GM23338 (cell line): ENCODE data around the gene HBZ. TPM values are rescaled to one million over a fixed set of nuclear protein-coding genes. Genes with fewer than 3 reads are reported as not detected.

Experiments used
- ATAC-seq: fragments of 200-7000 bp; cut with Tn5 transposase; 3 replicates; pipeline ENCODE4 v1.9.1; 2020
- DNase-seq: peaks from one replicate; pipeline ENCODE4 v3.0.0-alpha.2; 2015; ENCODE audit warnings: low spot score
- H2AFZ ChIP-seq: fragments of 200-600 bp; sonication (generic); 2 replicates; pipeline ENCODE4 v1.8.0; 2016; ENCODE audit warnings: antibody characterized with exemption, mild to moderate bottlenecking, moderate library complexity
- H3F3A ChIP-seq: fragments of 200-600 bp; sonication (generic); replicated peaks from 2 replicates; pipeline ENCODE4 v1.8.0; 2017; ENCODE audit warnings: antibody characterized with exemption, mixed run types, low read depth
- H3K27ac ChIP-seq: fragments of 200-600 bp; sonication (generic); 2 replicates; pipeline ENCODE4 v1.6.1; 2016; ENCODE audit warnings: low read depth
- H3K27me3 ChIP-seq: fragments of 200-600 bp; sonication (generic); 2 replicates; pipeline ENCODE4 v1.8.0; 2016; ENCODE audit warnings: mild to moderate bottlenecking, mixed run types, moderate library complexity; ENCODE audit not compliant: insufficient read depth
- H3K36me3 ChIP-seq: fragments of 200-600 bp; sonication (generic); 2 replicates; pipeline ENCODE4 v1.8.0; 2016; ENCODE audit warnings: mild to moderate bottlenecking; ENCODE audit not compliant: insufficient read depth
- H3K4me1 ChIP-seq: fragments of 200-600 bp; sonication (generic); 2 replicates; pipeline ENCODE4 v1.8.0; 2016; ENCODE audit warnings: mild to moderate bottlenecking, moderate library complexity; ENCODE audit not compliant: insufficient read depth
- H3K4me2 ChIP-seq: fragments of 200-600 bp; sonication (generic); 2 replicates; pipeline ENCODE4 v1.7.1; 2017; ENCODE audit warnings: mixed run types
- H3K4me3 ChIP-seq: fragments of 200-600 bp; sonication (generic); 2 replicates; pipeline ENCODE4 v1.6.1; 2016; ENCODE audit warnings: mixed run types
- H3K79me2 ChIP-seq: fragments of 200-600 bp; sonication (generic); replicated peaks from 2 replicates; pipeline ENCODE4 v1.8.0; 2017; ENCODE audit warnings: mild to moderate bottlenecking; ENCODE audit not compliant: insufficient read depth
- H3K9me2 ChIP-seq: fragments of 200-600 bp; sonication (generic); 2 replicates; pipeline ENCODE4 v1.8.0; 2017; ENCODE audit not compliant: insufficient read depth
- H4K20me1 ChIP-seq: fragments of 200-600 bp; sonication (generic); replicated peaks from 2 replicates; pipeline ENCODE4 v1.8.0; 2017; ENCODE audit warnings: mild to moderate bottlenecking; ENCODE audit not compliant: insufficient read depth
- H3K27ac Mint-ChIP-seq: 2 replicates; pipeline ENCODE4 v1.8.0; 2020; ENCODE audit warnings: inconsistent platforms, mild to moderate bottlenecking, moderate library complexity, mixed read lengths
- H3K27me3 Mint-ChIP-seq: 3 replicates; pipeline ENCODE4 v1.8.0; 2022; ENCODE audit warnings: low read depth, mild to moderate bottlenecking, moderate library complexity, mixed read lengths, inconsistent platforms; ENCODE audit not compliant: insufficient read depth, poor library complexity
- H3K36me3 Mint-ChIP-seq: 3 replicates; pipeline ENCODE4 v1.8.0; 2021; ENCODE audit warnings: low read depth, mild to moderate bottlenecking, inconsistent platforms, moderate library complexity, mixed read lengths
- H3K4me1 Mint-ChIP-seq: 3 replicates; pipeline ENCODE4 v1.8.0; 2020; ENCODE audit warnings: mild to moderate bottlenecking, inconsistent platforms, mixed read lengths
- H3K4me3 Mint-ChIP-seq: 3 replicates; pipeline ENCODE4 v1.8.0; 2021; ENCODE audit warnings: moderate library complexity, mild to moderate bottlenecking, inconsistent platforms, mixed read lengths
- H3K9me3 Mint-ChIP-seq: 3 replicates; pipeline ENCODE4 v1.8.0; 2020; ENCODE audit warnings: moderate library complexity, mild to moderate bottlenecking, inconsistent platforms, mixed read lengths
- CREB1 ChIP-seq: fragments of 250-450 bp; sonication (Bioruptor Pico); IDR thresholded peaks from 2 replicates; pipeline ENCODE4 v1.5.0; 2020; ENCODE audit warnings: low read depth, mild to moderate bottlenecking, moderate library complexity
- EZH2phosphoT487 ChIP-seq: fragments of 200-600 bp; sonication (generic); IDR thresholded peaks from one replicate; pipeline ENCODE4 v1.8.1; 2018; ENCODE audit warnings: antibody characterized with exemption; ENCODE audit not compliant: unreplicated experiment
- JUNB ChIP-seq: IDR thresholded peaks from one replicate; pipeline ENCODE4 v1.6.1; 2016; ENCODE audit warnings: antibody characterized with exemption; ENCODE audit not compliant: unreplicated experiment
- POLR2AphosphoS5 ChIP-seq: IDR thresholded peaks from 2 replicates; pipeline ENCODE4 v1.6.1; 2016; ENCODE audit warnings: antibody characterized with exemption, low read depth
- REST ChIP-seq: IDR thresholded peaks from one replicate; pipeline ENCODE4 v1.6.1; 2018; ENCODE audit warnings: antibody characterized with exemption; ENCODE audit not compliant: unreplicated experiment
- STAT1 ChIP-seq: IDR thresholded peaks from one replicate; pipeline ENCODE4 v1.6.1; 2016; ENCODE audit warnings: antibody characterized with exemption; ENCODE audit not compliant: unreplicated experiment
- ZNF114 ChIP-seq: fragments of 250-450 bp; sonication (Bioruptor Pico); IDR thresholded peaks from 2 replicates; pipeline ENCODE4 v1.5.0; 2020; ENCODE audit warnings: mild to moderate bottlenecking, moderate library complexity
- ZNF331 ChIP-seq: fragments of 250-450 bp; sonication (Bioruptor Pico); IDR thresholded peaks from 2 replicates; pipeline ENCODE4 v1.5.0; 2020; ENCODE audit warnings: low read depth, mild to moderate bottlenecking, moderate library complexity
- polyA plus RNA-seq: library from polyadenylated mRNA; unstranded; fragments of >200 nt; fragmentation: Nextera tagmentation; extraction: Ambion mirVana; gene quantifications from 2 replicates; pipeline ENCODE4 v1.2.1, GENCODE V29; 2016
- total RNA-seq: library from RNA; depleted of rRNA; stranded (reverse); fragments of >200 nt; shearing (Covaris generic); gene quantifications from 2 replicates; pipeline ENCODE4 v1.2.3, GENCODE V29; 2014
- TF ChIP-seq, protein P1 (sequence below), 2 experiments: fragments of 200-600 bp in 1 of 2; sonication (generic) in 1 of 2; conservative IDR thresholded peaks; 2 replicates each; pipeline versions ENCODE4 v1.5.1 to v1.6.1; 2016 to 2017; ENCODE audit warnings: antibody characterized with exemption in 2 of 2, low read depth in 2 of 2, mild to moderate bottlenecking in 2 of 2, moderate library complexity in 1 of 2
- TF ChIP-seq, protein P2 (sequence below): fragments of 250-450 bp; sonication (Bioruptor Pico); IDR thresholded peaks from 2 replicates; pipeline ENCODE4 v1.5.0; 2020; ENCODE audit warnings: mild to moderate bottlenecking, moderate library complexity

The HBZ gene
- total and polyA plus RNA-seq, 2 experiments from 2014 or later: 0.39 TPM; not detected in 1

DNA sequence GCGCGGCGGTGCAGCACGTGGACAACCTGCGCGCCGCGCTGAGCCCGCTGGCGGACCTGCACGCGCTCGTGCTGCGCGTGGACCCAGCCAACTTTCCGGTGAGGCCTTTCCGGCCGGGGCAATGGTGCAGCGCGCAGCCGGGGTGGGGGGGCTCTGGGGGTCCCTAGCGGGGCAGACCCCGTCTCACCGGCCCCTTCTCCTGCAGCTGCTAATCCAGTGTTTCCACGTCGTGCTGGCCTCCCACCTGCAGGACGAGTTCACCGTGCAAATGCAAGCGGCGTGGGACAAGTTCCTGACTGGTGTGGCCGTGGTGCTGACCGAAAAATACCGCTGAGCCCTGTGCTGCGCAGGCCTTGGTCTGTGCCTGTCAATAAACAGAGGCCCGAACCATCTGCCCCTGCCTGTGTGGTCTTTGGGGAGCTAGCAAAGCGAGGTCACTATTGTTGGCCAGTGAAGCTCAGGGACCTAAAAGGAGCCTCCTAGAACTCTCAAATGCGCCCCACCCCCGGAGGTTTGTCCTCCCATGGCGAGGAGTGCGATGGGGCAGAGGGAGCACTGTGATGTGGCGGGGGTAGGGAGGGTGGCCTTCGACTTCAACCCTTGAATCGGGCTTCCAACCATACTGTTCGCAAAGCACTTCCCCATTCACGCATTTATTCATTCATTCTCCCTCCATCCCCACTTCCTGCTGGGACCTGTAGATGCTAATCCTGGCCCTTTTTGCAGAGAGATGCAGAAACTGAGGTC lies 14.1 kb downstream of the HBZ start (continued):
- TF ChIP-seq REST: peak; percentile 6
- TF ChIP-seq EZH2phosphoT487: no peak
- no peak for TF ChIP-seq CREB1

DNA sequence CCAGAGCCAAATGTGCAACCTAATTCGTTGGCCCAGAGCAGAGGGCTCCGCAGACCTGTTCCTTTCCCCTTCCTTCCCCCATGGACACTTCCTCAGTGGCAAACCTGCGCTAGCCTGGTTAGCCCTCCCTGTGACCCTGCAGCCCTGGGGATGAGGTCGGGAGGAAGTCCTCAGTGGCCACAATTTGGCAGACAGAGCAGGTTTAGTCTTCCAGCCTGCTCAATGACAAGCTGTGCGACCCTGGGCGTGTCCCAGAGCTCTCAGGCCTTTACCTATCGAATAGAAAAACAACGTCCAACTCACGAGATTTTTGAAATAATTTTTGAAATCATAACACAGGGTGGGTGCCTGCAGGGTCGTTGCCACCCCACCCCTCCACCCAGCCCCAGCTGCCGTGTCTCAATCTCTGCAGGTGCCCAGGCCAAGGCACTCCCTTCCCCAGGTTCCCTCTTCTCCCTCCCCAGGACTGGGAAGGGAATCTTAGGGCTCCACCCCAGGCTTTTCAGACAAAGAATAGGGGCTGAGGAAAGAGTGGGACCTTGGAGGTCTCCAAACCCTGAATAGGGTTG lies 14.8 kb downstream of the HBZ start:
- no peaks in the 10 kb centered on the region; the same call in 1 of the 2 replicates for H4K20me1 ChIP-seq
- no peak for DNase-seq

More for the DNA sequence above, 14.8 kb downstream of the HBZ start:
- peak overlapping the region; percentile 69 for H2AFZ ChIP-seq
- no peaks in the 10 kb centered on the region for H3K79me2 ChIP-seq
- no peaks in the 10 kb centered on the region for H3K36me3 ChIP-seq
- Mint-ChIP-seq H3K9me3 (no peaks in the 10 kb centered on the region), H3K27ac (no peak overlapping the region), H3K27me3 (peaks cover 72% of the 10 kb centered on the region), H3K4me3 (peak overlapping the region; percentile 65), H3K4me1 (peaks cover 36% of the 10 kb centered on the region), H3K36me3 (no peaks in the 10 kb centered on the region)
- H3K27me3 ChIP-seq: peaks cover 76% of the 10 kb centered on the region
- H3K27ac ChIP-seq: no peak overlapping the region
- TF ChIP-seq JUNB (no peak), POLR2AphosphoS5 (no peak), STAT1 (no peak), ZNF331 (CRISPR knock-in tag) (no peak), ZNF114 (CRISPR knock-in tag) (no peak), EZH2phosphoT487 (no peak)
- TF ChIP-seq, protein P1, sequence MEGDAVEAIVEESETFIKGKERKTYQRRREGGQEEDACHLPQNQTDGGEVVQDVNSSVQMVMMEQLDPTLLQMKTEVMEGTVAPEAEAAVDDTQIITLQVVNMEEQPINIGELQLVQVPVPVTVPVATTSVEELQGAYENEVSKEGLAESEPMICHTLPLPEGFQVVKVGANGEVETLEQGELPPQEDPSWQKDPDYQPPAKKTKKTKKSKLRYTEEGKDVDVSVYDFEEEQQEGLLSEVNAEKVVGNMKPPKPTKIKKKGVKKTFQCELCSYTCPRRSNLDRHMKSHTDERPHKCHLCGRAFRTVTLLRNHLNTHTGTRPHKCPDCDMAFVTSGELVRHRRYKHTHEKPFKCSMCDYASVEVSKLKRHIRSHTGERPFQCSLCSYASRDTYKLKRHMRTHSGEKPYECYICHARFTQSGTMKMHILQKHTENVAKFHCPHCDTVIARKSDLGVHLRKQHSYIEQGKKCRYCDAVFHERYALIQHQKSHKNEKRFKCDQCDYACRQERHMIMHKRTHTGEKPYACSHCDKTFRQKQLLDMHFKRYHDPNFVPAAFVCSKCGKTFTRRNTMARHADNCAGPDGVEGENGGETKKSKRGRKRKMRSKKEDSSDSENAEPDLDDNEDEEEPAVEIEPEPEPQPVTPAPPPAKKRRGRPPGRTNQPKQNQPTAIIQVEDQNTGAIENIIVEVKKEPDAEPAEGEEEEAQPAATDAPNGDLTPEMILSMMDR (conservative IDR thresholded peaks at IDR 0.05; ENCODE audit: low read depth in 2 of 2): no peak
- TF ChIP-seq, protein P2, sequence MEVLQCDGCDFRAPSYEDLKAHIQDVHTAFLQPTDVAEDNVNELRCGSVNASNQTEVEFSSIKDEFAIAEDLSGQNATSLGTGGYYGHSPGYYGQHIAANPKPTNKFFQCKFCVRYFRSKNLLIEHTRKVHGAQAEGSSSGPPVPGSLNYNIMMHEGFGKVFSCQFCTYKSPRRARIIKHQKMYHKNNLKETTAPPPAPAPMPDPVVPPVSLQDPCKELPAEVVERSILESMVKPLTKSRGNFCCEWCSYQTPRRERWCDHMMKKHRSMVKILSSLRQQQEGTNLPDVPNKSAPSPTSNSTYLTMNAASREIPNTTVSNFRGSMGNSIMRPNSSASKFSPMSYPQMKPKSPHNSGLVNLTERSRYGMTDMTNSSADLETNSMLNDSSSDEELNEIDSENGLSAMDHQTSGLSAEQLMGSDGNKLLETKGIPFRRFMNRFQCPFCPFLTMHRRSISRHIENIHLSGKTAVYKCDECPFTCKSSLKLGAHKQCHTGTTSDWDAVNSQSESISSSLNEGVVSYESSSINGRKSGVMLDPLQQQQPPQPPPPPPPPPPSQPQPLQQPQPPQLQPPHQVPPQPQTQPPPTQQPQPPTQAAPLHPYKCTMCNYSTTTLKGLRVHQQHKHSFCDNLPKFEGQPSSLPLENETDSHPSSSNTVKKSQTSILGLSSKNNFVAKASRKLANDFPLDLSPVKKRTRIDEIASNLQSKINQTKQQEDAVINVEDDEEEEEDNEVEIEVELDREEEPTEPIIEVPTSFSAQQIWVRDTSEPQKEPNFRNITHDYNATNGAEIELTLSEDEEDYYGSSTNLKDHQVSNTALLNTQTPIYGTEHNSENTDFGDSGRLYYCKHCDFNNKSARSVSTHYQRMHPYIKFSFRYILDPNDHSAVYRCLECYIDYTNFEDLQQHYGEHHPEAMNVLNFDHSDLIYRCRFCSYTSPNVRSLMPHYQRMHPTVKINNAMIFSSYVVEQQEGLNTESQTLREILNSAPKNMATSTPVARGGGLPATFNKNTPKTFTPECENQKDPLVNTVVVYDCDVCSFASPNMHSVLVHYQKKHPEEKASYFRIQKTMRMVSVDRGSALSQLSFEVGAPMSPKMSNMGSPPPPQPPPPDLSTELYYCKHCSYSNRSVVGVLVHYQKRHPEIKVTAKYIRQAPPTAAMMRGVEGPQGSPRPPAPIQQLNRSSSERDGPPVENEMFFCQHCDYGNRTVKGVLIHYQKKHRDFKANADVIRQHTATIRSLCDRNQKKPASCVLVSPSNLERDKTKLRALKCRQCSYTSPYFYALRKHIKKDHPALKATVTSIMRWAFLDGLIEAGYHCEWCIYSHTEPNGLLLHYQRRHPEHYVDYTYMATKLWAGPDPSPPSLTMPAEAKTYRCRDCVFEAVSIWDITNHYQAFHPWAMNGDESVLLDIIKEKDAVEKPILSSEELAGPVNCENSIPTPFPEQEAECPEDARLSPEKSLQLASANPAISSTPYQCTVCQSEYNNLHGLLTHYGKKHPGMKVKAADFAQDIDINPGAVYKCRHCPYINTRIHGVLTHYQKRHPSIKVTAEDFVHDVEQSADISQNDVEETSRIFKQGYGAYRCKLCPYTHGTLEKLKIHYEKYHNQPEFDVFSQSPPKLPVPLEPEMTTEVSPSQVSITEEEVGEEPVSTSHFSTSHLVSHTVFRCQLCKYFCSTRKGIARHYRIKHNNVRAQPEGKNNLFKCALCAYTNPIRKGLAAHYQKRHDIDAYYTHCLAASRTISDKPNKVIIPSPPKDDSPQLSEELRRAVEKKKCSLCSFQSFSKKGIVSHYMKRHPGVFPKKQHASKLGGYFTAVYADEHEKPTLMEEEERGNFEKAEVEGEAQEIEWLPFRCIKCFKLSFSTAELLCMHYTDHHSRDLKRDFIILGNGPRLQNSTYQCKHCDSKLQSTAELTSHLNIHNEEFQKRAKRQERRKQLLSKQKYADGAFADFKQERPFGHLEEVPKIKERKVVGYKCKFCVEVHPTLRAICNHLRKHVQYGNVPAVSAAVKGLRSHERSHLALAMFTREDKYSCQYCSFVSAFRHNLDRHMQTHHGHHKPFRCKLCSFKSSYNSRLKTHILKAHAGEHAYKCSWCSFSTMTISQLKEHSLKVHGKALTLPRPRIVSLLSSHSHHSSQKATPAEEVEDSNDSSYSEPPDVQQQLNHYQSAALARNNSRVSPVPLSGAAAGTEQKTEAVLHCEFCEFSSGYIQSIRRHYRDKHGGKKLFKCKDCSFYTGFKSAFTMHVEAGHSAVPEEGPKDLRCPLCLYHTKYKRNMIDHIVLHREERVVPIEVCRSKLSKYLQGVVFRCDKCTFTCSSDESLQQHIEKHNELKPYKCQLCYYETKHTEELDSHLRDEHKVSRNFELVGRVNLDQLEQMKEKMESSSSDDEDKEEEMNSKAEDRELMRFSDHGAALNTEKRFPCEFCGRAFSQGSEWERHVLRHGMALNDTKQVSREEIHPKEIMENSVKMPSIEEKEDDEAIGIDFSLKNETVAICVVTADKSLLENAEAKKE: no peak
- peaks cover 9% of the 10 kb centered on the region for H3F3A ChIP-seq
- peak overlapping the region; percentile 88 for H3K4me2 ChIP-seq
- peaks cover 42% of the 10 kb centered on the region for H3K4me1 ChIP-seq
- peak overlapping the region; percentile 64 for H3K4me3 ChIP-seq
- ATAC-seq: no peak
- no peaks in the 10 kb centered on the region for H3K9me2 ChIP-seq
